Kidney (tissue), 14 donors: Measurements from ENCODE around the gene INSYN1. TPM values are rescaled to one million over a fixed set of nuclear protein-coding genes. Genes with fewer than 3 reads are reported as not detected.
A peak's percentile ranks its signal among the peaks of the same experiment; 100 is the strongest.

Experiments used
- DNase-seq, 5 donors: peaks; one replicate each; pipeline ENCODE4 v3.0.0-alpha.2; 2013 to 2020
- FAIRE-seq: peaks from 2 replicates; lab custom pipeline; 2012; peaks lifted over from hg19 to GRCh38; lab: Jason Lieb, UNC
- H3K27ac ChIP-seq, 2 donors: one replicate each; pipeline ENCODE4 v1.7.0; 2013; ENCODE audit warnings: low read depth in 2 of 2, low read length in 2 of 2, inconsistent platforms in 1 of 2
- H3K27me3 ChIP-seq: one replicate; pipeline ENCODE4 v1.7.1; 2013; ENCODE audit warnings: low read length, inconsistent platforms; ENCODE audit not compliant: control insufficient read depth, insufficient read depth
- H3K36me3 ChIP-seq, 3 donors: one replicate each; pipeline versions ENCODE4 v1.7.0 to v1.7.1; 2013; ENCODE audit warnings: low read length in 3 of 3, control low read depth in 1 of 3, inconsistent platforms in 1 of 3; ENCODE audit not compliant: insufficient read depth in 3 of 3, control insufficient read depth in 2 of 3
- H3K4me1 ChIP-seq, 3 donors: one replicate each; pipeline versions ENCODE4 v1.7.0 to v1.7.1; 2013; ENCODE audit warnings: low read length in 3 of 3, inconsistent platforms in 1 of 3, low read depth in 1 of 3; ENCODE audit not compliant: control insufficient read depth in 2 of 3, insufficient read depth in 2 of 3
- H3K4me3 ChIP-seq, 3 donors: one replicate each; pipeline versions ENCODE4 v1.7.0 to v1.8.1; 2013; ENCODE audit warnings: low read length in 3 of 3, control low read depth in 1 of 3, inconsistent platforms in 1 of 3
- H3K9ac ChIP-seq, 3 donors: one replicate each; pipeline versions ENCODE4 v1.7.0 to v1.7.1; 2013; ENCODE audit warnings: low read length in 3 of 3, control low read depth in 1 of 3, inconsistent platforms in 1 of 3
- H3K9me3 ChIP-seq, 3 donors: one replicate each; pipeline versions ENCODE4 v1.7.0 to v1.7.1; 2013; ENCODE audit warnings: low read length in 3 of 3, control low read depth in 1 of 3, inconsistent platforms in 1 of 3; ENCODE audit not compliant: control insufficient read depth in 2 of 3, insufficient read depth in 1 of 3
- intact Hi-C: fragments of 100-400 bp; cut with DNase I; formaldehyde crosslinking; loops from one replicate; pipeline ENCODE4 v1.11.1; 2022
- polyA plus RNA-seq: library from polyadenylated mRNA; stranded (reverse); fragments of 350-450 nt; fragmentation: Illumina TruSeq; extraction: RNeasy Lipid Tissue Mini Kit (QIAGEN cat#74804); gene quantifications from one replicate; pipeline ENCODE4 v1.2.3, GENCODE V29; 2014; ENCODE audit warnings: low read depth, low replicate concordance; ENCODE audit not compliant: insufficient read depth
- total RNA-seq: library from RNA; stranded (reverse); fragmentation: NEBNext Ultra II Directional; extraction: Animal tissue kit (Norgen Biotek cat#: 25700); gene quantifications from one replicate; pipeline ENCODE4 v1.2.1, GENCODE V29; 2021
- TF ChIP-seq, protein P1 (sequence below): IDR thresholded peaks from 3 replicates; pipeline ENCODE4 v1.5.1; 2012; ENCODE audit warnings: mild to moderate bottlenecking, moderate library complexity, borderline replicate concordance; ENCODE audit not compliant: insufficient read depth; ENCODE audit errors: extremely low read depth
- donor health status: control.
- donor health status: control.
- donor health status: control.
- donor health status: control.
- donor health status: control.
- donor health status: DM: yes; HTN: yes; CAD: no.
- donor health status: Normal renal cell carcinoma (clear cell type).

The INSYN1 gene
- total and polyA plus RNA-seq, 2 donors from 2014 or later: 4.2 to 39.6 TPM

GRCh38 chr15:73766598-73766997, 13.4 kb upstream of the INSYN1 start:
- H3K27me3 ChIP-seq: no peaks in the 10 kb centered on the region

DNA sequence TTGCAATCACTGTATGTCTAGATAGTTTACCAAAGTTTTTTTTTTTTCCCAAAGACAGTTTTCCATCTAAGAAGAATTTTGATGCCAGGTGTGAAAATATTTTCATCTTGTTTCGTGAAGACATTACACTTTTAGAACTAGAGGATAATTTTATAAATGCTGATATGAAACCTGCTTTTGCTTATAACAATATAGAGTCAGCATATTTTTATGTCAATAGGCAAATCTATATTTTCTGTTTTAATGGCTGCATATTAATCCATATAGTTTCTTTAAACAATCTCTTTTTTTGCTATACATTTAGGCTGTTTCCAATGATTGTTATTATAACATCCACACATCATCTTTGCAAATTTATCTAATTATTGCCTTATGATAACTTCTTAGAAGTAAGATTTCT, 12.6 kb upstream of the INSYN1 start:
- intact Hi-C loops: no loop called here
- Histone ChIP-seq H3K27ac (no peak overlapping the region), H3K9ac (no peak overlapping the region), H3K27me3 (no peaks in the 10 kb centered on the region), H3K4me1 (no peaks in the 10 kb centered on the region), H3K4me3 (no peak overlapping the region), H3K9me3 (peaks cover 0 to 2% (median 0%) of the 10 kb centered on the region in 3 donors), H3K36me3 (no peaks in the 10 kb centered on the region)
- no peak for DNase-seq
- FAIRE-seq: no peak
- TF ChIP-seq, protein P1, sequence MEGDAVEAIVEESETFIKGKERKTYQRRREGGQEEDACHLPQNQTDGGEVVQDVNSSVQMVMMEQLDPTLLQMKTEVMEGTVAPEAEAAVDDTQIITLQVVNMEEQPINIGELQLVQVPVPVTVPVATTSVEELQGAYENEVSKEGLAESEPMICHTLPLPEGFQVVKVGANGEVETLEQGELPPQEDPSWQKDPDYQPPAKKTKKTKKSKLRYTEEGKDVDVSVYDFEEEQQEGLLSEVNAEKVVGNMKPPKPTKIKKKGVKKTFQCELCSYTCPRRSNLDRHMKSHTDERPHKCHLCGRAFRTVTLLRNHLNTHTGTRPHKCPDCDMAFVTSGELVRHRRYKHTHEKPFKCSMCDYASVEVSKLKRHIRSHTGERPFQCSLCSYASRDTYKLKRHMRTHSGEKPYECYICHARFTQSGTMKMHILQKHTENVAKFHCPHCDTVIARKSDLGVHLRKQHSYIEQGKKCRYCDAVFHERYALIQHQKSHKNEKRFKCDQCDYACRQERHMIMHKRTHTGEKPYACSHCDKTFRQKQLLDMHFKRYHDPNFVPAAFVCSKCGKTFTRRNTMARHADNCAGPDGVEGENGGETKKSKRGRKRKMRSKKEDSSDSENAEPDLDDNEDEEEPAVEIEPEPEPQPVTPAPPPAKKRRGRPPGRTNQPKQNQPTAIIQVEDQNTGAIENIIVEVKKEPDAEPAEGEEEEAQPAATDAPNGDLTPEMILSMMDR: no peak

More at GRCh38 chr15:73766598-73766997, 13.4 kb upstream of the INSYN1 start:
- FAIRE-seq (no peak), DNase-seq (no peak)
- TF ChIP-seq, protein P1: no peak
- H3K4me1 ChIP-seq: no peaks in the 10 kb centered on the region
- no peak overlapping the region for H3K27ac ChIP-seq
- intact Hi-C loops: no loop called here
- H3K36me3 ChIP-seq: no peaks in the 10 kb centered on the region
- peaks cover 0 to 2% (median 0%) of the 10 kb centered on the region in 3 donors for H3K9me3 ChIP-seq
- no peak overlapping the region for H3K9ac ChIP-seq
- no peak overlapping the region for H3K4me3 ChIP-seq

GRCh38 chr15:73763931-73764330, 10.8 kb upstream of the INSYN1 start:
- TF ChIP-seq, protein P1: no peak
- Histone ChIP-seq H3K9me3 (peaks cover 0 to 2% (median 0%) of the 10 kb centered on the region in 3 donors), H3K9ac (no peak overlapping the region), H3K4me1 (no peaks in the 10 kb centered on the region), H3K4me3 (no peak overlapping the region), H3K27ac (no peak overlapping the region), H3K27me3 (no peaks in the 10 kb centered on the region), H3K36me3 (no peaks in the 10 kb centered on the region)
- FAIRE-seq (no peak), DNase-seq (peak in 2 of 5 donors; percentile 21 to 74)
- intact Hi-C loops: no loop called here
